K562 (cell line): Measurements from ENCODE around the gene ZBTB7A. TPM values are rescaled to one million over a fixed set of nuclear protein-coding genes. Genes with fewer than 3 reads are reported as not detected.

ENCODE experiments used
- ARID1B ChIP-seq: fragments of 450-650 bp; IDR thresholded peaks from 2 replicates; pipeline ENCODE4 v1.6.1; 2016; ENCODE audit warnings: antibody characterized with exemption, mild to moderate bottlenecking, inconsistent platforms
- BACH1 ChIP-seq: fragments of 200-800 bp; sonication (Bioruptor generic); IDR thresholded peaks from 2 replicates; pipeline ENCODE4 v1.6.1; 2016; ENCODE audit warnings: missing genetic modification characterization, missing compliant biosample characterization
- BCL6 ChIP-seq: fragments of 250-450 bp; sonication (Bioruptor Pico); IDR thresholded peaks from 2 replicates; pipeline ENCODE4 v1.4.0; 2020
- CLOCK ChIP-seq: fragments of 250-450 bp; sonication (Bioruptor Pico); IDR thresholded peaks from 2 replicates; pipeline ENCODE4 v1.4.0; 2020; ENCODE audit warnings: mild to moderate bottlenecking, moderate library complexity, borderline replicate concordance
- KDM1A ChIP-seq, 2 experiments: fragments of 450-650 bp; IDR thresholded peaks; 2 replicates each; pipeline ENCODE4 v1.6.1; 2016; ENCODE audit warnings: mild to moderate bottlenecking in 2 of 2
- KDM4B ChIP-seq, 2 experiments: fragments of 450-650 bp in 1 of 2; sonication (generic) in 1 of 2; IDR thresholded peaks; 2 replicates each; pipeline ENCODE4 v1.6.1; 2016 to 2017; ENCODE audit warnings: borderline replicate concordance in 2 of 2, antibody characterized with exemption in 1 of 2, low read depth in 1 of 2, mild to moderate bottlenecking in 1 of 2
- MAFG ChIP-seq: fragments of 450-650 bp; conservative IDR thresholded peaks from 2 replicates; pipeline ENCODE4 v1.6.1; 2016; ENCODE audit warnings: missing genetic modification characterization, missing compliant biosample characterization
- MAX ChIP-seq: sonication (generic); formaldehyde crosslinking; IDR thresholded peaks from 2 replicates; pipeline ENCODE4 v1.9.0; 2022; ENCODE audit warnings: mild to moderate bottlenecking, missing genetic modification reagents
- MAZ ChIP-seq, 2 experiments: fragments of 450-650 bp in 1 of 2; sonication (generic) in 1 of 2; formaldehyde crosslinking; IDR thresholded peaks in 1 of 2; conservative IDR thresholded peaks in 1 of 2; 2 replicates each; pipeline versions ENCODE4 v1.4.0 to v1.5.0; 2020; ENCODE audit warnings: mild to moderate bottlenecking in 1 of 2, missing genetic modification reagents in 1 of 2
- MTA1 ChIP-seq: fragments of 450-650 bp; IDR thresholded peaks from 2 replicates; pipeline ENCODE4 v1.6.1; 2017; ENCODE audit warnings: borderline replicate concordance
- NCOA4 ChIP-seq: fragments of 450-650 bp; IDR thresholded peaks from 2 replicates; pipeline ENCODE4 v1.6.1; 2018; ENCODE audit warnings: mild to moderate bottlenecking; ENCODE audit not compliant: partially characterized antibody
- NCOR1 ChIP-seq: fragments of 450-650 bp; IDR thresholded peaks from 2 replicates; pipeline ENCODE4 v1.6.1; 2016; ENCODE audit warnings: mild to moderate bottlenecking, moderate library complexity
- NEUROD1 ChIP-seq: fragments of 150-350 bp; IDR thresholded peaks from 2 replicates; pipeline ENCODE4 v1.6.1; 2014; ENCODE audit warnings: borderline replicate concordance, low read length, low read depth; ENCODE audit not compliant: partially characterized antibody
- PHB ChIP-seq: fragments of 250-450 bp; sonication (Bioruptor Pico); IDR thresholded peaks from 2 replicates; pipeline ENCODE4 v1.5.0; 2021
- RBFOX2 ChIP-seq: fragments of 200-400 bp; formaldehyde crosslinking; IDR thresholded peaks from 2 replicates; pipeline ENCODE4 v1.6.1; 2017; ENCODE audit warnings: low read depth, mild to moderate bottlenecking, low read length, moderate library complexity
- TEAD2 ChIP-seq: fragments of 450-650 bp; IDR thresholded peaks from 2 replicates; pipeline ENCODE4 v1.6.1; 2016; ENCODE audit warnings: missing genetic modification characterization, control low read depth, missing compliant biosample characterization
- TEAD4 ChIP-seq, 2 experiments: sonication (generic) in 1 of 2; formaldehyde crosslinking in 1 of 2; IDR thresholded peaks; 2 replicates each; pipeline versions ENCODE4 v1.6.1 to v1.8.0; 2012 to 2022; ENCODE audit warnings: borderline replicate concordance in 1 of 2, inconsistent platforms in 1 of 2, low read length in 1 of 2, mild to moderate bottlenecking in 1 of 2, missing genetic modification reagents in 1 of 2
- TFAP4 ChIP-seq: sonication (generic); formaldehyde crosslinking; IDR thresholded peaks from 2 replicates; pipeline ENCODE4 v1.8.0; 2022; ENCODE audit warnings: missing genetic modification reagents, mild to moderate bottlenecking, moderate library complexity, borderline replicate concordance
- ZC3H11A ChIP-seq: IDR thresholded peaks from 2 replicates; pipeline ENCODE4 v1.6.1; 2012; ENCODE audit warnings: low read depth, low read length, improper control_type of control experiment
- ZNF232 ChIP-seq: sonication (generic); formaldehyde crosslinking; IDR thresholded peaks from 2 replicates; pipeline ENCODE4 v1.8.0; 2022; ENCODE audit warnings: mild to moderate bottlenecking, missing genetic modification reagents
- ZNF253 ChIP-seq: fragments of 250-450 bp; sonication (Bioruptor Pico); conservative IDR thresholded peaks from 2 replicates; pipeline ENCODE4 v1.6.1; 2021; ENCODE audit warnings: mild to moderate bottlenecking
- ZNF586 ChIP-seq: fragments of 450-650 bp; formaldehyde crosslinking; conservative IDR thresholded peaks from 2 replicates; pipeline ENCODE4 v1.4.0; 2020; ENCODE audit warnings: mild to moderate bottlenecking, moderate library complexity
- ZNF766 ChIP-seq: fragments of 200-800 bp; sonication (Bioruptor generic); conservative IDR thresholded peaks from 2 replicates; pipeline ENCODE4 v1.6.1; 2016; ENCODE audit warnings: missing genetic modification characterization, missing compliant biosample characterization
- polyA plus RNA-seq, 8 experiments: library from polyadenylated mRNA; depleted of rRNA in 4 of 8; stranded (reverse) in 5 of 8; unstranded in 3 of 8; fragments of >200 nt; fragmentation: Nextera tagmentation in 2 of 8; fragmentation: Illumina TruSeq in 1 of 8; extraction: Ambion mirVana in 2 of 8; extraction: Trizol in 1 of 8; gene quantifications; 2 replicates each; pipeline versions ENCODE4 v1.2.1 to v1.2.3, GENCODE V29; 2011 to 2014; ENCODE audit warnings: inconsistent platforms in 1 of 8, missing spikeins in 1 of 8
- total RNA-seq, 7 experiments: library from RNA; depleted of rRNA in 6 of 7; stranded (reverse); fragments of >200 nt in 6 of 7; fragmentation: Illumina TruSeq in 2 of 7; extraction: Trizol in 2 of 7; gene quantifications; 2 replicates each; pipeline versions ENCODE4 v1.2.1 to v1.2.3, GENCODE V29; 2011 to 2021; ENCODE audit warnings: low replicate concordance in 1 of 7
- TF ChIP-seq, protein P1 (sequence below): fragments of 450-650 bp; IDR thresholded peaks from 2 replicates; pipeline ENCODE4 v1.6.1; 2016

ZBTB7A gene
- total and polyA plus RNA-seq, 9 of the 15 experiments (the other 6 are each of a cell fraction or from before 2014, with no cell fraction given) = 0.11 to 34.0 (median 4.6) TPM

DNA sequence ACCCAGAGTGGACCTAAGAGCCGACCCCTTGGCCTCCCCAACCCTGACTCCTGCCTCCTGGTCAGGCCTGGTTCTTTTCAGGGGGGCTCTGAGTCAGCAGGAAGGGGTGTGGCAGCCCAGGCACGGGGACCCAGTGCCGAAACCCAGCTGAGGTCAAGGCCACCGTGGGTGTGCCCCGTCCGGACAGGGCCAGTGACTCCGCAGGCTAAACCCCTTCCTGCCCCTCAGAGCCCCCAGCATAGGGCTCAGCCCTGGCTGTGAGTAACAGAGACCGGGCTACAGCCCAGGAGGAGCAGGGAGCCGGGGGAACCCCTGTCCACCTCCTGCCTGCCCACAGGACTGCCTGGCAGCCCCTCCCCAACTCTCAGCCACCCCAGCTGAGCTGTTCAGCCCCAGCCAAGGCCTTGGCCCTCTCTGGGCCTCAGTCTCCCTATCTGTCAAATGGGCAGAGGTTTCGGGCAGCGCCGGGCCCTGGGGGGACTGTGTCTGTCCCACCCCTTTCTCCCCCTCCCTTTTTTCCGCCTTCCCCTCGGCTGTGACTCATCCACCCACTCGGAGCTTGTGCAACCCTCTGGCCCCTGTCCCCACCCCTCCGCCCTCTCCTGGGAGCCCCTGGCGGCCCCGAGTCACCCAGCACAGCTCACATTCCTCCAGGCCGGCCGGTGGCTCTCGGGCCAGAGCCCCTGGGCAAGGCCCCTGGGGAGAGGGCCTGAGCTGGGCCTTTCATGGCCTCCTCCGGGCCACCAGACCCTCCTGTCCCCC is 8.6 kb downstream of the ZBTB7A start (continued):
- TF ChIP-seq CLOCK (CRISPR knock-in tag) = no peak
- TF ChIP-seq TEAD2 (tag) = no peak
- no peak for TF ChIP-seq ZNF253
- TF ChIP-seq ZC3H11A = no peak
- TF ChIP-seq NCOA4 = no peak
- TF ChIP-seq NCOR1 = peak; percentile 47
- TF ChIP-seq MTA1 = no peak
- 0 out of 2 replicates have a peak, but pooled peaks have one; percentile 38 for TF ChIP-seq ZNF766 (CRISPR knock-in tag)
- no peak for TF ChIP-seq KDM4B (IDR thresholded peaks at IDR 0.05; ENCODE audit: borderline replicate concordance in 2 of 2, low read depth in 1 of 2)
- peak; percentile 35 for TF ChIP-seq TEAD4 (IDR thresholded peaks at IDR 0.05; ENCODE audit: low read length)
- TF ChIP-seq TEAD4 (CRISPR knock-in tag; IDR thresholded peaks at IDR 0.05; ENCODE audit: borderline replicate concordance) = no peak
- peak; percentile 48 to 61 for TF ChIP-seq MAZ (CRISPR knock-in tag; conservative IDR thresholded peaks at IDR 0.05 in 1 of 2, IDR thresholded peaks at IDR 0.05 in 1 of 2)
- no peak for TF ChIP-seq BCL6 (CRISPR knock-in tag)
- no peak for TF ChIP-seq MAFG (tag)
- TF ChIP-seq NEUROD1 = peak; percentile 67
- no peak for TF ChIP-seq BACH1 (tag)
- peak; percentile 88 to 95 for TF ChIP-seq KDM1A (IDR thresholded peaks at IDR 0.05)
- TF ChIP-seq MAX (CRISPR knock-in tag) = no peak
- no peak for TF ChIP-seq PHB
- TF ChIP-seq ARID1B = peak; percentile 77
- TF ChIP-seq ZNF586 (CRISPR knock-in tag) = no peak
- TF ChIP-seq, protein P1, sequence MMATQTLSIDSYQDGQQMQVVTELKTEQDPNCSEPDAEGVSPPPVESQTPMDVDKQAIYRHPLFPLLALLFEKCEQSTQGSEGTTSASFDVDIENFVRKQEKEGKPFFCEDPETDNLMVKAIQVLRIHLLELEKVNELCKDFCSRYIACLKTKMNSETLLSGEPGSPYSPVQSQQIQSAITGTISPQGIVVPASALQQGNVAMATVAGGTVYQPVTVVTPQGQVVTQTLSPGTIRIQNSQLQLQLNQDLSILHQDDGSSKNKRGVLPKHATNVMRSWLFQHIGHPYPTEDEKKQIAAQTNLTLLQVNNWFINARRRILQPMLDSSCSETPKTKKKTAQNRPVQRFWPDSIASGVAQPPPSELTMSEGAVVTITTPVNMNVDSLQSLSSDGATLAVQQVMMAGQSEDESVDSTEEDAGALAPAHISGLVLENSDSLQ = no peak
- peak; percentile 67 for TF ChIP-seq TFAP4 (CRISPR knock-in tag)
- no peak for TF ChIP-seq ZNF232 (CRISPR knock-in tag)
- TF ChIP-seq RBFOX2 = peak; percentile 75
